NCI-H1092 (cell line): Measurements from ENCODE around the gene MYLK.

Experiments
- DNase-seq: peaks from one replicate; lab custom pipeline; 2025; lab: John Stamatoyannopoulos, UW

Gene MYLK

GRCh38 chr3:123595396-123596180 is 288.5 kb downstream of the MYLK start:
- no peak for DNase-seq

- no peak for DNase-seq
These were observed 290.8 kb downstream of the MYLK start for GRCh38 chr3:123593381-123593780.

GRCh38 chr3:123590685-123591450 is 293.3 kb downstream of the MYLK start:
- DNase-seq: no peak

GRCh38 chr3:123587401-123587800 is 296.7 kb downstream of the MYLK start:
- no peak for DNase-seq

DNA sequence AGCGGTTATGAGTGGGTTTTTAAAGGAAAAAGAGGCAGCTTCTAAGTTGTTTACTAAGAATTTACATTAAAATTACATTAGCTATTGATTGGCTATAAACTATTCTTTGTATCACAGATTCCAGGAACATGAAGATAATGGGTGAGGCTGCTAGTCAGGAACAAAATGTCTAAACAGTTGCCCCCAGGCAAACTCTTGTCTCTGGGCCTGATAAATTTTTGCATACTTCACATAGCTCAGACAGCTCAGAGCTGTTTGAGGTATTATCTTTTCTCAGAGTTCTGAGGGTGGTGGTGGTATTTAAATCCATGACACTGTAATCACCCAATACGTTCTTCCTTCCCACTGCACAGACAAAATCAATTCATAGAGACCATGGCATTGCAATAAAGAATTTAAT is 297.2 kb downstream of the MYLK start:
- DNase-seq: no peak

DNA sequence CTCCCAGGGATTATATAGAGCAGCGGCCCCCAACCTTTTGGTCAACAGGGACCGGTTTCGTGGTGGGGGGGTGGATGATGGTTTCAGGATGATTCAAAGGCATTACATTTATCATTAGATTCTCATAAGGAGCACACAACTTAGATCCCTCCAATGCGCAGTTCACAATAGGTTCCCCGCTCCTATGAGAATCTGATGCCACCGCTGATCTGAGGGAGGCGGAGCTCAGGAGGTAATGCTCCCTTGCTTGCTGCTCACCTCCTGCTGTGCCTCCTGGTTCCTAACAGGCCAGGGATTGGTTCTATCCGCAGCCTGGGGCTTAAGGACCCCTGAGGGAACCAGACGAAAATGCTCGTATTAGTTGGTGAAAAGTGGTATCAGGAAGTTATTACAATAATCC is 298.0 kb downstream of the MYLK start:
- peak; percentile 57 for DNase-seq

GRCh38 chr3:123584988-123585937 is 298.9 kb downstream of the MYLK start, which contains the start of gene HACD2:
TSS of gene HACD2 (minus strand) at chr3:123585053. CDS start at chr3:123585027, 26 bp downstream.
- DNase-seq: peak; percentile 97

DNA sequence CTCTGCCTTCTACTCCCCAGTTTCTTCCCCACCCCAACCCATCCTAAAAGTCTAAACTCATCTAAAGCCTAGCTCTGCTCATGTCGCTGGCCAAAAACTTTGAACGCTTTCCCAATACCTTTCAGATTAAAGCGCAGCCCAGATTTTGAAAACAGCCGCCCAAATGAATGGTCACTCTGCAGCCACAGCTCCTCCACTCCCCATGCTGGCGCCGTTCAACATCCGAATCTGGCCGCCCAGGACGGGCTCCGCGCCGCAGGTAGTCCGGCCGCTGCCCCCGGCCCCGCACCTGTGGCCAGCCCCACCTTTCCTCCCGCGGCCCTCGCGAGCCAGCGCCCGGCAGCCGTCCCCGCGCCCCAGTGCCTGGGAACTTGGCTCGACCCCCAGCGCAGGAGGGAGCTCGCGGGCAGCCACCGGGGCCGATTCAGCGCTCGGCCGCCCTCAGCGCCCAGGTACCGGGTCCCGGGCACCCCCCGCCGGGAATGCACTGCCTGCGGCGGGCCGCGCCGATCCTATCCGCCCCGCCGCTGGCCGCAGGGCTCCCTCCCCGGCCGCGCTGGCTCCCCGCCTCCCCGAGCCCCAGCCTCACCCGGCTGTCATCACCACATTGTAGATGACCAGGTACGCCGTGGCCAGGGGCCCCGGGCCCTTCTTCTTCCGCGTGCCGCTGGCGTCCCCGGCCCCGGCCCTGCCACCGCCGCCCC is 299.7 kb downstream of the MYLK start:
- peak; percentile 16 for DNase-seq

GRCh38 chr3:123583561-123583960 is 300.6 kb downstream of the MYLK start:
- no peak for DNase-seq

- DNase-seq: no peak
These were observed 301.8 kb downstream of the MYLK start for GRCh38 chr3:123582315-123582714.

- DNase-seq: no peak
These were observed 308.0 kb downstream of the MYLK start for GRCh38 chr3:123576122-123576521.

DNA sequence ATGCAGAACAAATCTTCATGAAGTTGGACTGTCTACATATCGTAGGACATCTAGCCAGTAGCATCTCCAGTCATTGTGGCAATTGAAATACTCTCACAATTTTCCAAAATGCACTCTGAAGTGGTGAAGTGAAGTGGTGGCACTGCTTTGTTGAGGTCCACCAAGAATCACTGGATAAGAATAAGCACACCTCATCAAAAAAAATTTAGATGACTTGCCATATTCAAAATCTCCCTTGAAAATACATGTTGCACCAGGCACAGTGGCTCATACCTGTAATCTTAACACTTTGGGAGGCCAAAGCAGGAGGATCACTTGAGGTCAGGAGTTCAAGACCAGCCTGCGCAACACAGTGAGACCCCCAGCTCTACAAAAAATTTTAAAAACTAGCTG is 312.2 kb downstream of the MYLK start:
- DNase-seq: no peak

DNA sequence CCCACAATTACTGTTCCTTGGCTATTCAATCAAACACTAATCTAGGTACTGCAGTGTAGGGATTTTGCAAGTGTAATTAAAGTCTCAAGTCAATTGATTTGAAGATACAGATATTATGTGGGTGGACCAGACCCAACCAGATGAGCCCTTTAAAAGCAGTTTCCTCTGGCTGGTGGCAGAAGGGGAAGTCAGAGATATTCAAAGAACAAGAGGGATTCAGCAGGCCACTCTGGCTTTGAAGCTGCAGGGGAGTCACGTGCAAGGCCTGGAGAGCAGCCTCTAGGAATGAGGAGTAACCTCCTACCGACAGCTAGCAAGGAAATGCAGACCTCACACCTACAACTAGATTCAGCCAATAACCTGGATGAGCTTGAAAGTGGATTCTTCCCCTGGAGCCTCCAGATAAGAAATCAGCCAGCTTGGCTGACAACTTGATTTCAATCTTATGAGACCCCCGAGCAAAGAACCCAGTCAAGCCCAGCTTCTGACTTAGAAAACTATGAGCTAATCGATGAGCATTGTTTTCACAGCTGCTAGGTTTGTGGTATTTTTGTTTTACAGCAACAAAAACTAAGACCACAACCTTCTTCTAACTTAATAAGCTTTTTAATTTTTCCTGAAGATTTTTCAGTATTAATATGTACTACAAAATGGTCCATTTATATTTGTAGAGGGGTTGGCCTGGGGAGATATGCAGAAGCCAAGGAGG is 312.7 kb downstream of the MYLK start:
- DNase-seq: no peak

DNA sequence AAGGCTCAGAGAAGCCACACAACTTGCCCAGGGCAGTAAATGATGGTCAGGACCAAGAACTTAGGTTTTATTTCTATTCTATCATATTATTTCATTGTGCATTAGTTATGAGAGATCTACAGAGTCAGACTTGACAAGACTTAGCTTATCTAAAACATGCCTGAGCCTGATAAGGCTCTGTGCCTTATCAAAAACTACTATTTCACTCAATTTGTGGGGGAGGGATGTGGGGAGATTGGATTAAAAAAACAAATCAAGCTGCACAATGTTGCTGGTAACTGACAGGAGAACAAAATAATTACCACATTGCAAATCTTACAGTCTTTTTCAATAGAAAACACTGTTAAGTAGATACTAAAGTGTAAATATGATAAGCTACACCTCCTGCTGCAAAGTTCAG is 315.3 kb downstream of the MYLK start:
- DNase-seq: no peak

DNA sequence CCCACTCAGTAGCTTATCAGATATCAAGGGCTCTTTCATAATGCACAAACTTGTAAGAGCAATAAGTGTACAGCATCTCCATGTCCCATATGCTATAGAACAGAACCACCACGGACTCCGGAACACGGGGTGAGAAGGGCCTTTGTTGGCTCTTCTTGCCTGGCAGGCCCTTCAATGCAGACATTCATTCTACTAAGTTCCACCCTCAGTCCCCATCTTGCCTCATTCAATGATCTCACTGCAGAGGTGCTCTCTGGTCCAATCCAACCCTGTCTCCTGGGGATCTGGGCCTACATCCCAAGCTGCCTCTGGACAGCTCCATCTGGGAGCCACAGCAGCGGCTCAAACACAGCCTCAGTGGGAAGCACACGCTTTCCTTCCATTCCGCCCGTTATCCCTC is 316.1 kb downstream of the MYLK start:
- DNase-seq: no peak

- no peak for DNase-seq
These were observed 320.1 kb downstream of the MYLK start for GRCh38 chr3:123564056-123564455.

- no peak for DNase-seq
These were observed 321.6 kb downstream of the MYLK start for GRCh38 chr3:123562547-123562946.

DNA sequence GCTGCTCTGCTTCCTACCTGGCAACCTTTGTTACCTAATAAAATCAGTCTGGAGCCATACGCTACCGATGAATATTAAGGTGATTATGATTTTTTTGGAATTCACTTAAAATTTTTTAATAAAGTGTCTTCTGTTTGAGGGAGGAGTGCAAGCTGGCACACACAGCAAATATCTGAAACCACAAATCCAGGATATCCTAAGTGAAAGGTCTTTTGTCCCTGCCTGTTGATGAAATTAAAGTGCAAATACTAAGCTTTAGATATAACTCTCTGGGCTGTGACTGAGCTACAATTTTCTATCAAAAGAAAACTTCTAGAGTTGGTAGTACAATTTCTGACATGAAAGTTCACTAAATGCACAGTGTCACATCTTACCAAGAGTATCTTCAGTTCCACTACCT is 322.9 kb downstream of the MYLK start:
- DNase-seq: no peak
